H1 (cell line): Measurements from ENCODE around the gene TBC1D19. TPM values are rescaled to one million over a fixed set of nuclear protein-coding genes. Genes with fewer than 3 reads are reported as not detected.

Experiments
- CTCF ChIP-seq, 3 experiments: IDR thresholded peaks; 1 replicate in 2 of 3; 2 replicates in 1 of 3; pipeline versions ENCODE4 v1.5.1 to v1.6.1; 2011; ENCODE audit warnings: low read length in 3 of 3, mild to moderate bottlenecking in 3 of 3, inconsistent platforms in 2 of 3, low read depth in 1 of 3, moderate library complexity in 1 of 3; ENCODE audit not compliant: insufficient read depth in 1 of 3; ENCODE audit errors: control extremely low read depth in 1 of 3
- KDM5A ChIP-seq: fragments of 200-600 bp; IDR thresholded peaks from 2 replicates; pipeline ENCODE4 v1.7.1; 2012; ENCODE audit warnings: mild to moderate bottlenecking, low read length, inconsistent platforms, mixed read lengths
- POU5F1 ChIP-seq: IDR thresholded peaks from 2 replicates; pipeline ENCODE4 v1.6.1; 2011; ENCODE audit warnings: low read depth, mild to moderate bottlenecking, low read length, moderate library complexity
- SIN3A ChIP-seq, 2 experiments: IDR thresholded peaks in 1 of 2; conservative IDR thresholded peaks in 1 of 2; 2 replicates each; pipeline ENCODE4 v1.6.1; 2011 to 2012; ENCODE audit warnings: low read length in 2 of 2, improper control_type of control experiment in 1 of 2, low read depth in 1 of 2, mild to moderate bottlenecking in 1 of 2
- TAF7 ChIP-seq: optimal IDR thresholded peaks from 2 replicates; pipeline ENCODE3; 2011; ENCODE audit warnings: low read depth, mild to moderate bottlenecking, inconsistent platforms, low read length, moderate library complexity, borderline replicate concordance
- polyA plus RNA-seq, 7 experiments: library from polyadenylated mRNA; depleted of rRNA in 3 of 7; stranded (reverse) in 5 of 7; unstranded in 2 of 7; fragments of >200 nt in 5 of 7; fragments of 200-250 nt in 2 of 7; gene quantifications; 1 replicate in 5 of 7; 2 replicates in 1 of 7; 4 replicates in 1 of 7; pipeline versions ENCODE4 v1.2.1 to v1.2.3, GENCODE V29; 2011 to 2013; ENCODE audit warnings: missing spikeins in 2 of 7, mixed read lengths in 2 of 7
- total RNA-seq: library from RNA; stranded (reverse); fragmentation: NEBNext Ultra II Directional; extraction: Animal tissue kit (Norgen Biotek cat#: 25700); gene quantifications from 2 replicates; pipeline ENCODE4 v1.2.1, GENCODE V29; 2021

The TBC1D19 gene
- total and polyA plus RNA-seq, 2 of the 8 experiments (the other 6 are each of a cell fraction or from before 2014, with no cell fraction given), result 1.9 to 3.5 TPM

- TF ChIP-seq TAF7, result no peak
- TF ChIP-seq SIN3A (conservative IDR thresholded peaks at IDR 0.05 in 1 of 2, IDR thresholded peaks at IDR 0.05 in 1 of 2; ENCODE audit: low read depth in 1 of 2, low read length in 2 of 2), result no peak
- TF ChIP-seq KDM5A, result no peak
- TF ChIP-seq CTCF (IDR thresholded peaks at IDR 0.05; ENCODE audit: control extremely low read depth in 1 of 3, insufficient read depth in 1 of 3, low read depth in 1 of 3, low read length in 3 of 3), result no peak
- no peak for TF ChIP-seq POU5F1
Measured at GRCh38 chr4:26785810-26786209, 201.9 kb downstream of the TBC1D19 start (continued).
